Kidney (tissue), 14 donors: ENCODE measurements around the gene CREG1. TPM values are rescaled to one million over a fixed set of nuclear protein-coding genes. Genes with fewer than 3 reads are reported as not detected.
"Not testable (repeated sequence)": the region's sequence is repeated elsewhere in the genome, so short reads cannot be mapped to it uniquely, and the experiment has no call there.

Experiments
- DNase-seq, 5 donors: peaks; one replicate each; pipeline ENCODE4 v3.0.0-alpha.2; 2013 to 2020
- FAIRE-seq: peaks from 2 replicates; lab custom pipeline; 2012; peaks lifted over from hg19 to GRCh38; lab: Jason Lieb, UNC
- H3K27ac ChIP-seq, 2 donors: one replicate each; pipeline ENCODE4 v1.7.0; 2013; ENCODE audit warnings: low read depth in 2 of 2, low read length in 2 of 2, inconsistent platforms in 1 of 2
- H3K27me3 ChIP-seq: one replicate; pipeline ENCODE4 v1.7.1; 2013; ENCODE audit warnings: low read length, inconsistent platforms; ENCODE audit not compliant: control insufficient read depth, insufficient read depth
- H3K36me3 ChIP-seq, 3 donors: one replicate each; pipeline versions ENCODE4 v1.7.0 to v1.7.1; 2013; ENCODE audit warnings: low read length in 3 of 3, control low read depth in 1 of 3, inconsistent platforms in 1 of 3; ENCODE audit not compliant: insufficient read depth in 3 of 3, control insufficient read depth in 2 of 3
- H3K4me1 ChIP-seq, 3 donors: one replicate each; pipeline versions ENCODE4 v1.7.0 to v1.7.1; 2013; ENCODE audit warnings: low read length in 3 of 3, inconsistent platforms in 1 of 3, low read depth in 1 of 3; ENCODE audit not compliant: control insufficient read depth in 2 of 3, insufficient read depth in 2 of 3
- H3K4me3 ChIP-seq, 3 donors: one replicate each; pipeline versions ENCODE4 v1.7.0 to v1.8.1; 2013; ENCODE audit warnings: low read length in 3 of 3, control low read depth in 1 of 3, inconsistent platforms in 1 of 3
- H3K9ac ChIP-seq, 3 donors: one replicate each; pipeline versions ENCODE4 v1.7.0 to v1.7.1; 2013; ENCODE audit warnings: low read length in 3 of 3, control low read depth in 1 of 3, inconsistent platforms in 1 of 3
- H3K9me3 ChIP-seq, 3 donors: one replicate each; pipeline versions ENCODE4 v1.7.0 to v1.7.1; 2013; ENCODE audit warnings: low read length in 3 of 3, control low read depth in 1 of 3, inconsistent platforms in 1 of 3; ENCODE audit not compliant: control insufficient read depth in 2 of 3, insufficient read depth in 1 of 3
- intact Hi-C: fragments of 100-400 bp; cut with DNase I; formaldehyde crosslinking; loops from one replicate; pipeline ENCODE4 v1.11.1; 2022
- polyA plus RNA-seq: library from polyadenylated mRNA; stranded (reverse); fragments of 350-450 nt; fragmentation: Illumina TruSeq; extraction: RNeasy Lipid Tissue Mini Kit (QIAGEN cat#74804); gene quantifications from one replicate; pipeline ENCODE4 v1.2.3, GENCODE V29; 2014; ENCODE audit warnings: low read depth, low replicate concordance; ENCODE audit not compliant: insufficient read depth
- total RNA-seq: library from RNA; stranded (reverse); fragmentation: NEBNext Ultra II Directional; extraction: Animal tissue kit (Norgen Biotek cat#: 25700); gene quantifications from one replicate; pipeline ENCODE4 v1.2.1, GENCODE V29; 2021
- TF ChIP-seq, protein P1 (sequence below): IDR thresholded peaks from 3 replicates; pipeline ENCODE4 v1.5.1; 2012; ENCODE audit warnings: mild to moderate bottlenecking, moderate library complexity, borderline replicate concordance; ENCODE audit not compliant: insufficient read depth; ENCODE audit errors: extremely low read depth
- donor health status: control.
- donor health status: control.
- donor health status: control.
- donor health status: control.
- donor health status: control.
- donor health status: DM: yes; HTN: yes; CAD: no.
- donor health status: Normal renal cell carcinoma (clear cell type).

The CREG1 gene
- total and polyA plus RNA-seq, 2 donors from 2014 or later = 91.2 to 115 TPM

DNA sequence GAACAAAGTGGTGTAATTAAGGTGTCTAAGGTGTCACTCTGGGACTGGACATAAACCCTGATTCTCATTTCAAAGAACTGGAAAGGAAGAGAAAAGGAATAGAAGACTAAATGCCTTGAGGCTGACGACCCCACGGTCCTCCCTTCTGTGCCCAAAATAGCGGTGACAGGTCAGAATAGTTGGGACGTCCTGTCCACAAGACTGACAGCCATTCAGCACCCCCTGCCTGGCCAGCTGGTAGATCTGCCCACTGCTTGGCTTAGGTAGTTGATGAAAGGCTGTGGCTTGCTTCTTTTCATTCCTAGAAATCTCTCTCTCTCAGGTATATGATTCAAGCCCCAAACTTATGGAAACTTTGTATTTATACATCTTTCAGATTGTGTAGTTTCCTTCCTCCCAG lies 26.4 kb upstream of the CREG1 start:
- DNase-seq (no peak), FAIRE-seq (no peak)
- Histone ChIP-seq H3K9me3 (no peaks in the 10 kb centered on the region), H3K9ac (no peak overlapping the region), H3K27me3 (no peaks in the 10 kb centered on the region), H3K4me1 (no peaks in the 10 kb centered on the region), H3K27ac (no peak overlapping the region), H3K4me3 (no peak overlapping the region), H3K36me3 (no peaks in the 10 kb centered on the region)
- TF ChIP-seq, protein P1, sequence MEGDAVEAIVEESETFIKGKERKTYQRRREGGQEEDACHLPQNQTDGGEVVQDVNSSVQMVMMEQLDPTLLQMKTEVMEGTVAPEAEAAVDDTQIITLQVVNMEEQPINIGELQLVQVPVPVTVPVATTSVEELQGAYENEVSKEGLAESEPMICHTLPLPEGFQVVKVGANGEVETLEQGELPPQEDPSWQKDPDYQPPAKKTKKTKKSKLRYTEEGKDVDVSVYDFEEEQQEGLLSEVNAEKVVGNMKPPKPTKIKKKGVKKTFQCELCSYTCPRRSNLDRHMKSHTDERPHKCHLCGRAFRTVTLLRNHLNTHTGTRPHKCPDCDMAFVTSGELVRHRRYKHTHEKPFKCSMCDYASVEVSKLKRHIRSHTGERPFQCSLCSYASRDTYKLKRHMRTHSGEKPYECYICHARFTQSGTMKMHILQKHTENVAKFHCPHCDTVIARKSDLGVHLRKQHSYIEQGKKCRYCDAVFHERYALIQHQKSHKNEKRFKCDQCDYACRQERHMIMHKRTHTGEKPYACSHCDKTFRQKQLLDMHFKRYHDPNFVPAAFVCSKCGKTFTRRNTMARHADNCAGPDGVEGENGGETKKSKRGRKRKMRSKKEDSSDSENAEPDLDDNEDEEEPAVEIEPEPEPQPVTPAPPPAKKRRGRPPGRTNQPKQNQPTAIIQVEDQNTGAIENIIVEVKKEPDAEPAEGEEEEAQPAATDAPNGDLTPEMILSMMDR = no peak
- intact Hi-C loops = no loop called here

DNA sequence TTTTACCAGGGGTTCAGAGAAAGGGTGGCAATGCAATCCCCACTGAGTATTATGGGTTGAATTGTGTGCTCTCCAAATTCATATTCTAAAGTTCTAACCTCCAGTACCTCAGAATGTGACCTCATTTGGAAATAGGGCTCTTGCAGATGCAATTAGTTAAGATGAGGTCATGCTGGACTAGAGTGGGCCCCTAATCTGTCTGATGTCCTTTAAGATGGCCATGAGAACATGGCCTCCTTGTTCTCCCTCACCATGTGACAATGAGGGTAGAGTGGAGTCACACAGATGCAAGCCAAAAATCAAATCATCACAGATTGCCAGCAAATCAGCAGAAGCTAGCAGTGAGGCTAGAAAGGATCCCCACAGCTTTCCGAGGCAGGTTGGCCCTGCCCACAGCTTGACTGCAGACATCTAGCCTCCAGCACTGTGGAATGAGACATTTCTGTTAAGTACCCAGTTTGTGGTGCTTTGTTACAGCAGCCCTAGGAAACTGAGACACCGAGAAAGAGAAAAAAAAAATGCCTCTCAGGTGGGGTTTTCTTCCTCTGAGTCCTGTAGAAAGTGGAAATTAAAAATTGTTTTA lies 25.5 kb upstream of the CREG1 start:
- H3K36me3 ChIP-seq = no peaks in the 10 kb centered on the region
- intact Hi-C loops = no loop called here
- H3K4me3 ChIP-seq = no peak overlapping the region
- H3K27ac ChIP-seq = no peak overlapping the region
- H3K27me3 ChIP-seq = no peaks in the 10 kb centered on the region
- no peak overlapping the region for H3K9ac ChIP-seq
- DNase-seq (no peak), FAIRE-seq (no peak)
- no peaks in the 10 kb centered on the region for H3K9me3 ChIP-seq
- TF ChIP-seq, protein P1 = no peak
- no peaks in the 10 kb centered on the region for H3K4me1 ChIP-seq

DNA sequence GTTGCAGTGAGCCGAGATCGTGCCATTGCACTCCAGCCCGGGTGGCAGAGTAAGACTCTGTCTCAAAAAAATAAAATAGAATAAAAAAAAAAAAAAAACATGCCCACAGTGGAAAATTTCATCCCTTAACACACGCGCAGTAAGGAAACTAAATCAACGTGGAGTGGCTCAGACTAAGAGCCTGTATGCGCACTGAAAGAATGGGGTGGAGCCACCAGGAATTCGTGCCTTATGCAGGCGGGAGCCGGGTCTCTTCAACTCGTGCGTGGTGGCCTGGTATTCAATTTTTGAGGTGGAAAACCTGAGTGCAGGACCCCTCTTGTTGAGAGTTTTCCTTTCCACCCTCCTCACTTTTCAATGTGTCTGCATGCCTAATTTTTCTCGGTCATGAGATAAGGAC lies 22.1 kb upstream of the CREG1 start:
- Histone ChIP-seq H3K4me3 (no peak overlapping the region), H3K9ac (no peak overlapping the region), H3K4me1 (no peaks in the 10 kb centered on the region), H3K9me3 (peaks cover 0 to 3% (median 0%) of the 10 kb centered on the region in 3 donors), H3K27me3 (no peaks in the 10 kb centered on the region), H3K27ac (no peak overlapping the region), H3K36me3 (no peaks in the 10 kb centered on the region)
- TF ChIP-seq, protein P1 = no peak
- FAIRE-seq = no peak
- no peak for DNase-seq
- intact Hi-C loops = no loop called here

DNA sequence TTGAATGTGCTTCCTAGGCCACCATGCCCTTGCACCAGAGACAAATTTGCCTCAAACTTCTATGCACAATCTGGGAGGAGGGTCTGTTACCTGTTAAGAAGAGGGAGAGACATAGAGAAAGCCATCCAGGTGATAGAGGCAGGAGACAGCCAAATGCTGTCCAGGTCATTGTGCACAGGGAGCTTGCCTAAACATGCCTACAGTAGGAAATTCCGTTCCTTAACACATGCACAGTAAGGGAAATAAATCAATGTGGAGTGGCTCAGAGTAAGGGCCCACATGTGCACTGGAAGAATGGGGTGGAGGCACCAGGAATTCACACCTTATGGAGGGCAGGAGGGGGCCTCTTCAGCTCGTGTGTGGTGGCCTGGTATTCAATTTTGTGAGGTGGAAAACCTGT lies 19.5 kb upstream of the CREG1 start:
- FAIRE-seq = no peak
- H3K27me3 ChIP-seq = no peaks in the 10 kb centered on the region

DNA sequence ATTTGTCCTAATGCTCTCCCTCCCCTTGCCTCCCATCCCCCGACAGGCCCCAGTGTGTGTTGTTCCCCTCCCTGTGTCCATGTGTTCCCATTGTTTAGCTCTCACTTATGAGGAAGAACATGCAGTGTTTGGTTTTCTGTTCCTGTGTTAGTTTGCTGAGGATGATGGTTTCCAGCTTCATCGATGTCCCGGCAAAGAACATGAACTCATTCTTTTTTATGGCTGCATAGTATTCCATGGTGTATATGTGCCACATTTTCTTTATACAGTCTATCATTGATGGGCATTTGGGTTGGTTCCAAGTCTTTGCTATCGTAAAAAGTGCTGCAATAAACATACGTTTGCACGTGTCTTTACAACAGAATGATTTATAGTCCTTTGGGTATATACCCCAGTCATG lies 17.1 kb upstream of the CREG1 start:
- H3K9ac ChIP-seq, FAIRE-seq, H3K4me3 ChIP-seq, H3K27me3 ChIP-seq, intact Hi-C loops, H3K27ac ChIP-seq, DNase-seq, H3K4me1 ChIP-seq, H3K36me3 ChIP-seq, H3K9me3 ChIP-seq: not testable (repeated sequence)

More for the DNA sequence above, 19.5 kb upstream of the CREG1 start:
- Histone ChIP-seq H3K9ac (no peak overlapping the region), H3K4me1 (no peaks in the 10 kb centered on the region), H3K27ac (no peak overlapping the region), H3K36me3 (no peaks in the 10 kb centered on the region), H3K9me3 (peaks cover 0 to 3% (median 0%) of the 10 kb centered on the region in 3 donors), H3K4me3 (no peak overlapping the region)
- no peak for DNase-seq
- TF ChIP-seq, protein P1 = no peak
- intact Hi-C loops = no loop called here
